MCF 10A (cell line): ENCODE measurements around the gene CTBP2. TPM values are rescaled to one million over a fixed set of nuclear protein-coding genes. Genes with fewer than 3 reads are reported as not detected.

Source experiments
- BruUV-seq: library from RNA; stranded (reverse); fragments of 400-500 nt; replicated peaks from 2 replicates; lab custom pipeline; 2021; lab: Mats Ljungman, UMichigan
- CTCF ChIA-PET: fragments of 300-600 bp; sonication (Branson Sonifier 250); formaldehyde crosslinking; extraction: SDS; loops from one replicate; lab custom pipeline; 2021; ENCODE audit warnings: antibody characterized with exemption, inconsistent platforms; lab: Yijun Ruan, JAX
- POLR2A ChIA-PET: fragments of 300-600, 350-650 bp; sonication (Branson Sonifier 250); formaldehyde crosslinking; extraction: SDS; loops from one replicate; lab custom pipeline; 2020; ENCODE audit warnings: antibody characterized with exemption, inconsistent platforms; lab: Yijun Ruan, JAX
- DNase-seq: peaks from one replicate; pipeline ENCODE4 v3.0.0-alpha.2; 2018; ENCODE audit not compliant: unreplicated experiment
- H3K27ac Mint-ChIP-seq: one replicate; pipeline ENCODE4 v1.8.0; 2022; ENCODE audit warnings: mild to moderate bottlenecking, low read depth, mixed read lengths; ENCODE audit not compliant: unreplicated experiment
- H3K27me3 Mint-ChIP-seq: one replicate; pipeline ENCODE4 v1.8.0; 2022; ENCODE audit warnings: mixed read lengths; ENCODE audit not compliant: insufficient read depth, unreplicated experiment
- H3K36me3 Mint-ChIP-seq: one replicate; pipeline ENCODE4 v1.8.0; 2022; ENCODE audit warnings: mild to moderate bottlenecking, moderate library complexity, mixed read lengths; ENCODE audit not compliant: insufficient read depth, unreplicated experiment
- H3K4me1 Mint-ChIP-seq: one replicate; pipeline ENCODE4 v1.8.0; 2022; ENCODE audit warnings: mixed read lengths; ENCODE audit not compliant: insufficient read depth, unreplicated experiment
- H3K4me3 Mint-ChIP-seq: one replicate; pipeline ENCODE4 v1.8.0; 2022; ENCODE audit warnings: mild to moderate bottlenecking, moderate library complexity, mixed read lengths; ENCODE audit not compliant: unreplicated experiment
- H3K9me3 Mint-ChIP-seq: one replicate; pipeline ENCODE4 v1.8.0; 2022; ENCODE audit warnings: mixed read lengths; ENCODE audit not compliant: unreplicated experiment
- intact Hi-C: fragments of 100-400 bp; cut with micrococcal nuclease; formaldehyde crosslinking; loops from 2 replicates; pipeline ENCODE4 v1.14.1; 2022
- total RNA-seq: library from RNA; stranded (reverse); gene quantifications from 2 replicates; pipeline ENCODE4 v1.2.3, GENCODE V29; 2022
- TF ChIP-seq, protein P1 (sequence below): fragments of 200-600 bp; IDR thresholded peaks from one replicate; pipeline ENCODE4 v1.8.0; 2022; ENCODE audit warnings: antibody characterized with exemption, mild to moderate bottlenecking; ENCODE audit not compliant: unreplicated experiment

CTBP2 gene
- total RNA-seq, 1 experiment from 2014 or later, result 152 TPM

DNA sequence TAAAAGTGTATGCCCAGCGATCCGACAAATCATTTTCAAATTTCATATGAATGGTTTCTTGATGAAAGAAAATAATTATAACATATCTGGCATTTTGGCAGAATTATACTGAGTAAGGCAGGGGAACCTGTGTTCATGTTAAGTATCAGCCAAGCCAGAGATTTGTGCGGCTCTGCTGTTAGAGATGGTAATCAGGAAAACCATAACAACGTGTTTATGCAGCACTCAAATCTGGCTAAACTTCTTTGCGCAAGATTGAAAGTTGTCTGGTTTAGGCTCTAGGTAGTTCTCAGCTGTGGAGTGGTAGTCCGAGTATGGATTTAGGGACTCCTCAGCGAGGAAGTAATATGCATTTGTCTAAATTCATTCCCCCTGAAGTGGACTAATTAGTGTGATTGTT is 8.9 kb upstream of the CTBP2 start:
- no peak for DNase-seq
- Mint-ChIP-seq H3K27ac (no peak overlapping the region), H3K4me1 (no peaks in the 10 kb centered on the region), H3K4me3 (no peak overlapping the region), H3K27me3 (peaks cover 4% of the 10 kb centered on the region), H3K36me3 (no peaks in the 10 kb centered on the region), H3K9me3 (no peaks in the 10 kb centered on the region)
- BruUV-seq, result no TSS peak
- ChIA-PET CTCF (no interaction called here), POLR2A (no interaction called here)
- TF ChIP-seq, protein P1, sequence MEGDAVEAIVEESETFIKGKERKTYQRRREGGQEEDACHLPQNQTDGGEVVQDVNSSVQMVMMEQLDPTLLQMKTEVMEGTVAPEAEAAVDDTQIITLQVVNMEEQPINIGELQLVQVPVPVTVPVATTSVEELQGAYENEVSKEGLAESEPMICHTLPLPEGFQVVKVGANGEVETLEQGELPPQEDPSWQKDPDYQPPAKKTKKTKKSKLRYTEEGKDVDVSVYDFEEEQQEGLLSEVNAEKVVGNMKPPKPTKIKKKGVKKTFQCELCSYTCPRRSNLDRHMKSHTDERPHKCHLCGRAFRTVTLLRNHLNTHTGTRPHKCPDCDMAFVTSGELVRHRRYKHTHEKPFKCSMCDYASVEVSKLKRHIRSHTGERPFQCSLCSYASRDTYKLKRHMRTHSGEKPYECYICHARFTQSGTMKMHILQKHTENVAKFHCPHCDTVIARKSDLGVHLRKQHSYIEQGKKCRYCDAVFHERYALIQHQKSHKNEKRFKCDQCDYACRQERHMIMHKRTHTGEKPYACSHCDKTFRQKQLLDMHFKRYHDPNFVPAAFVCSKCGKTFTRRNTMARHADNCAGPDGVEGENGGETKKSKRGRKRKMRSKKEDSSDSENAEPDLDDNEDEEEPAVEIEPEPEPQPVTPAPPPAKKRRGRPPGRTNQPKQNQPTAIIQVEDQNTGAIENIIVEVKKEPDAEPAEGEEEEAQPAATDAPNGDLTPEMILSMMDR, result no peak
- intact Hi-C loops, result no loop called here

DNA sequence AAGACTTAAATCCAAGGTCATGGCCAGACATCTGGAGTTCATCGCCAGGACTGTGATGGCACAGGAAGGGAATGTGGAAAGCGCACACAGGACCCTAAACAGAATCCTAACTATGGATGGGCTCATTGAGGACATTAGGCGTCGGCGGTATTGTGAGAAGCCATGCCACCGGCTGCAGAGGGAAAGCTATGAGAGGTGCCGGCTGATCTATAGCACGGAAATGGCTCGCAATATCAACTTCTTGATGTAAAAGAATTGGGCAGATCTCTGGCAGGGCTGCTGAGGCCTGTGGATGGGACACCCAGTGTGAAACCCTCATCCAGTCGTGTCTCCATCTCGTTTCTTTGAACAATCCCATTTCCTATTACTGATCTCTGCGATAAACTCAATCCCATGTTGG is 6.3 kb upstream of the CTBP2 start:
- Mint-ChIP-seq H3K27ac (no peak overlapping the region), H3K4me3 (no peak overlapping the region), H3K9me3 (no peaks in the 10 kb centered on the region), H3K27me3 (no peaks in the 10 kb centered on the region), H3K36me3 (no peaks in the 10 kb centered on the region), H3K4me1 (no peaks in the 10 kb centered on the region)
- POLR2A ChIA-PET, result no interaction called here
- BruUV-seq, result no TSS peak
- TF ChIP-seq, protein P1, result no peak
- DNase-seq, result no peak
- CTCF ChIA-PET, result interaction anchor here (0.6 kb wide), 1 partner anchor 636 kb away, joined by 4 read pairs; no protein-coding TSS in a partner anchor
- intact Hi-C loops, result no loop called here

DNA sequence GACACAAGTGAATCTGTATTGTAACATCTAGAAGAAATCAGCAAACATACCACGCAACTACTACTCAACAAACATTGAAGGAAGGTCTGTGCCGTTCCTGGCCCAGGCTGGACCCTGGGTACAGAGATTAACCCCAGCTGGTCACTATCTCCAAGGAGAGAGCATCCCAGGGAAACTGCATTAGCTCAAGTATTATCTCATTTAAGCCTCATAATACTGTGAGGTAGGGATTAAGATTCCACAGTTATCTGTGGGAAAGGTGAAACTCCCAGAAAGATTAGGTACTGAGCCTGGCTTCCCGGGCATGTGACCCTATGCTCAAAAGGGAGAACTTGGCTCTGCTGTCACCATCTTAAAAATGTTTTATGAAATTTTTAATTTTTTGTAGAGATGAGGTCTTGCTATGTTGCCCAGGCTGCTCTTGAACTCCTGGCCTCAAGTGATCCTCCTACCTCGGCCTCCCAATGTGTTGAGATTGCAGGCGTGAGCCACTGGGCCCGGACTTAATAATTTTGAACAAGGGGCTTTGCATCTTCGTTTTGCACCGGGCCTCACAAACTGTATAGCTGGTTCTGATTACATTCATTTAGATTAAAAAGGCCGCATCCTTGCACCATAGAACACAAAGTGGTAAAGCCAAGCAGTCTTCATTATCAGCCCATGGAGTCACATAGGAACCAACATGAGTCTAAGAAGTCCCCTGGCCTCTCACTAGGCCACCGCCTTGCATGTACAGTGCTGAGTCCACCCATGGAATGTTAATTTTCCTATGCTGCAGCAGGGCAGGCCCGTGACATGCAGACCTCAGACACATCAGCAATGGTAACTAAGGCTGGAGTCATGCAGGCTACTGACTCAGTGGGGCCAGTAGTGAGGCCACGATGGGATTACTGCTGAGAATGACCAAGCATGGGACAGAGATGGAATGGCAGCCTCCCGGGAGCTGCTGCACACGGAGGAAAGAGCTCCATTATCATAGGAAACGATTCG is 5.5 kb upstream of the CTBP2 start:
- CTCF ChIA-PET, result interaction anchor here (0.6 kb wide), 1 partner anchor 175 kb away, joined by 3 read pairs; no protein-coding TSS in a partner anchor
- H3K27ac Mint-ChIP-seq, result no peak overlapping the region
- TF ChIP-seq, protein P1, result no peak
- no peaks in the 10 kb centered on the region for H3K27me3 Mint-ChIP-seq
- H3K36me3 Mint-ChIP-seq, result no peaks in the 10 kb centered on the region
- POLR2A ChIA-PET, result interaction anchor here (0.6 kb wide), 1 partner anchor 58 kb away, joined by 3 read pairs; no protein-coding TSS in a partner anchor
- no peak overlapping the region for H3K4me3 Mint-ChIP-seq
- BruUV-seq, result no TSS peak
- H3K4me1 Mint-ChIP-seq, result no peaks in the 10 kb centered on the region
- DNase-seq, result no peak
- intact Hi-C loops, result no loop called here
- H3K9me3 Mint-ChIP-seq, result no peaks in the 10 kb centered on the region

DNA sequence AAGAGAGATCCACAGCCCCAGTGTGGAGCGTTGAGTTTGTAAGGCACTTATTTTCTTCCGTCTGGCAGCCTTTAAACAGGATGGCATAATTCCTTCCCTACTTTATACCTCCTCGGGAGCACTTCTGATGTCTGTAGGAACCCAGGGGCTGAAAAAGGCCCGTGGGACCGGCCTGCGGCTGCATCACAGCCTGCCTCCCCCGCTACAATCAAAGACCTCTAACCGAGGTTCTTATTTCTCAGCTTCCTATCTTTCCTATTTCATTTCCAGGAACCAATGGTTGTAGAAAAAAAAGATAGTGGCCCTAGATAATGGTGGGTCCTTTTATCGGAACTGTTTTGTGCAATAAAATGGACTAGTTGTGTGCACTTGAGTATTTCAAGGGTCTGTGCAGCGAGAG is 4.1 kb upstream of the CTBP2 start:
- no peaks in the 10 kb centered on the region for H3K36me3 Mint-ChIP-seq
- intact Hi-C loops, result no loop called here
- CTCF ChIA-PET, result no interaction called here
- no peaks in the 10 kb centered on the region for H3K27me3 Mint-ChIP-seq
- no peaks in the 10 kb centered on the region for H3K4me1 Mint-ChIP-seq
- DNase-seq, result no peak
- H3K4me3 Mint-ChIP-seq, result no peak overlapping the region
- BruUV-seq, result no TSS peak
- H3K9me3 Mint-ChIP-seq, result no peaks in the 10 kb centered on the region
- H3K27ac Mint-ChIP-seq, result no peak overlapping the region
- POLR2A ChIA-PET, result interaction anchor here (0.6 kb wide), 1 partner anchor 101 kb away, joined by 3 read pairs; no protein-coding TSS in a partner anchor
- TF ChIP-seq, protein P1, result no peak
